GM12878 (cell line): Measurements from ENCODE around the gene WDFY4. TPM values are rescaled to one million over a fixed set of nuclear protein-coding genes. Genes with fewer than 3 reads are reported as not detected.
A peak's percentile ranks its signal among the peaks of the same experiment; 100 is the strongest.

Source experiments
- ATF7 ChIP-seq: fragments of 450-650 bp; IDR thresholded peaks from 2 replicates; pipeline ENCODE4 v1.6.1; 2016; ENCODE audit warnings: low read depth, mild to moderate bottlenecking
- BACH1 ChIP-seq: fragments of 450-650 bp; IDR thresholded peaks from 2 replicates; pipeline ENCODE4 v1.6.1; 2017; ENCODE audit warnings: mild to moderate bottlenecking, borderline replicate concordance
- BCL11A ChIP-seq: IDR thresholded peaks from 2 replicates; pipeline ENCODE4 v1.6.1; 2011; ENCODE audit warnings: low read depth, low read length
- CHD1 ChIP-seq: IDR thresholded peaks from 2 replicates; pipeline ENCODE4 v1.6.1; 2012; ENCODE audit warnings: low read depth, low read length, improper control_type of control experiment
- CHD4 ChIP-seq: fragments of 200-600 bp; sonication (generic); IDR thresholded peaks from 2 replicates; pipeline ENCODE4 v1.6.1; 2016; ENCODE audit warnings: mild to moderate bottlenecking
- ETV6 ChIP-seq, 2 experiments: fragments of 450-650 bp in 1 of 2; IDR thresholded peaks in 1 of 2; conservative IDR thresholded peaks in 1 of 2; 2 replicates each; pipeline ENCODE4 v1.6.1; 2014; ENCODE audit warnings: antibody characterized with exemption in 1 of 2, borderline replicate concordance in 1 of 2, low read depth in 1 of 2, mild to moderate bottlenecking in 1 of 2, moderate library complexity in 1 of 2
- HDGF ChIP-seq: fragments of 450-650 bp; IDR thresholded peaks from 2 replicates; pipeline ENCODE4 v1.6.1; 2016; ENCODE audit warnings: antibody characterized with exemption
- IRF3 ChIP-seq: fragments of 450-650 bp; IDR thresholded peaks from 2 replicates; pipeline ENCODE4 v1.6.1; 2014; ENCODE audit warnings: mild to moderate bottlenecking
- MYC ChIP-seq: IDR thresholded peaks from 2 replicates; pipeline ENCODE4 v1.6.1; 2011; ENCODE audit warnings: mild to moderate bottlenecking, low read length, moderate library complexity, inconsistent platforms; ENCODE audit not compliant: insufficient read depth, insufficient replicate concordance, insufficient read length, severe bottlenecking
- PAX8 ChIP-seq: fragments of 450-650 bp; IDR thresholded peaks from 2 replicates; pipeline ENCODE4 v1.6.1; 2017; ENCODE audit warnings: mild to moderate bottlenecking, moderate library complexity
- PBX3 ChIP-seq: IDR thresholded peaks from 2 replicates; pipeline ENCODE4 v1.6.1; 2011; ENCODE audit warnings: mild to moderate bottlenecking, low read depth, low read length, moderate library complexity; ENCODE audit not compliant: insufficient replicate concordance
- PKNOX1 ChIP-seq: fragments of 450-650 bp; IDR thresholded peaks from 2 replicates; pipeline ENCODE4 v1.6.1; 2016; ENCODE audit warnings: mild to moderate bottlenecking
- POLR2A ChIP-seq: IDR thresholded peaks from 2 replicates; pipeline ENCODE4 v1.6.1; 2011; ENCODE audit warnings: low read depth, mild to moderate bottlenecking, low read length
- SKIL ChIP-seq: fragments of 450-650 bp; IDR thresholded peaks from 2 replicates; pipeline ENCODE4 v1.6.1; 2017; ENCODE audit warnings: mild to moderate bottlenecking, low read depth, inconsistent platforms; ENCODE audit not compliant: poor library complexity, severe bottlenecking
- STAT1 ChIP-seq: fragments of 450-650 bp; conservative IDR thresholded peaks from 2 replicates; pipeline ENCODE4 v1.6.1; 2014; ENCODE audit warnings: antibody characterized with exemption, mild to moderate bottlenecking
- YY1 ChIP-seq: IDR thresholded peaks from 2 replicates; pipeline ENCODE4 v1.6.1; 2011; ENCODE audit warnings: low read depth, mild to moderate bottlenecking, low read length
- polyA plus RNA-seq, 11 experiments: library from polyadenylated mRNA; depleted of rRNA in 4 of 11; unstranded in 6 of 11; stranded (reverse) in 5 of 11; fragments of >200 nt; fragmentation: Nextera tagmentation in 4 of 11; fragmentation: Illumina TruSeq in 1 of 11; extraction: Ambion mirVana in 4 of 11; extraction: Trizol in 1 of 11; gene quantifications; 1 replicate in 1 of 11; 2 replicates in 10 of 11; pipeline versions ENCODE4 v1.2.1 to v1.2.3, GENCODE V29; 2011 to 2016; ENCODE audit warnings: inconsistent platforms in 2 of 11, missing spikeins in 2 of 11, low read depth in 1 of 11
- total RNA-seq, 4 experiments: library from RNA; depleted of rRNA in 3 of 4; stranded (reverse); fragments of >200 nt in 3 of 4; fragmentation: Illumina TruSeq in 1 of 4; extraction: Trizol in 1 of 4; gene quantifications; 2 replicates each; pipeline versions ENCODE4 v1.2.1 to v1.2.3, GENCODE V29; 2013 to 2021
- TF ChIP-seq, protein P1 (sequence below): fragments of 450-650 bp; formaldehyde crosslinking; IDR thresholded peaks from 2 replicates; pipeline ENCODE4 v1.5.0; 2022; ENCODE audit warnings: mild to moderate bottlenecking, missing genetic modification characterization

The WDFY4 gene
- total and polyA plus RNA-seq, 10 of the 15 experiments (the other 5 are each of a cell fraction or from before 2014, with no cell fraction given): 13.5 to 132 (median 47.3) TPM

DNA sequence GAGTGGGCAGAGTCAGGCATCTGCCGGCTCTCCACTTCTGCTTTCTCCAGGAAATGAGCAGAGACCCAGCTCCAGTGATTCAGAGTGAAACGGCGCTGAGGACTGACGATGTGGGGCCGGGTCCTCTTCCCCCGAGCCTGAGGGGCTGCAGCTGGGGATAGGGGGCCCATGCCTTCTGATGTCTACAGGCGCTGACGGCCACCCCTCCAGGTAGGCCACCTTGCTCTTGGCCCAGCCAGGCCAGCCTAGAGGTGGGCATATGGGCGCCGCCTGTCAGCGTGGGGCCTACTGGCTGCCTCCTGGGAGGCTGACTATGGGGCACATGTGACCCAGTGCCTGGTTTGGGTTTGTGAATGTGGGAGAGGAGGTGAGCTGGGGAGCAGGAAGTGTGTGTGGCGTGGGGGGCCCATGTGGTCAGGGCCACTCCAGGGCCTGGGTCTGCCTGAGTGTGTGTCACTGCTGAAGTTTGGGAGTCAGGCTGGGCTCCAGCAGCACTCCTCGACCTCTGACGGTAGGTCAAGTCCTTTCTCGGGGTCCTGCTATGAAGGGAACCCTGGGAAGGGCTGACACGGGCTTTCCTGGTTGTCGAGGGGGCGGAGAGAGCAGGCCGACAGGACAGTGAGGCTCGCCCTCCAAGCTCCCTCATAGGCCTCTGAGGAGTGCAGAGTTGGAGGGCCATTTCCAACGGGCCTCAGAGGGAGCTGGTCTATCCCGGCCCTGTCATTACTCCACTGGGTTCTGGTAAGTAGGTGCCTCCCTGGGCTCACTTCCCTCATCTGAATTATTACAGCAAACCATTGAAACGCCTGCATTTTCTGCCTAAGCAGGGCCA, at the start of gene WDFY4 (continued):
- no peak for TF ChIP-seq PBX3
- peak; percentile 32 for TF ChIP-seq SKIL
- peak; percentile 54; the same call in 1 of the 2 replicates for TF ChIP-seq STAT1
- no peak for TF ChIP-seq MYC
- TF ChIP-seq ATF7: 0 out of 2 replicates have a peak, but pooled peaks have one; percentile 56
- no peak for TF ChIP-seq CHD1
- peak; percentile 87 for TF ChIP-seq BCL11A
- TF ChIP-seq ETV6 (conservative IDR thresholded peaks at IDR 0.05 in 1 of 2, IDR thresholded peaks at IDR 0.05 in 1 of 2; ENCODE audit: borderline replicate concordance in 1 of 2, low read depth in 1 of 2): peak in 1 of 2 experiments; percentile 92; a peak in 2 of 4 replicates
- TF ChIP-seq PKNOX1: 0 out of 2 replicates have a peak, but pooled peaks have one; percentile 13
- peak; percentile 88 for TF ChIP-seq HDGF
- TF ChIP-seq YY1: peak; percentile 19
- peak; percentile 80; the same call in 1 of the 2 replicates for TF ChIP-seq POLR2A
- TF ChIP-seq PAX8: no peak
- TF ChIP-seq BACH1: peak; percentile 52; the same call in 1 of the 2 replicates
- TF ChIP-seq CHD4: 0 out of 2 replicates have a peak, but pooled peaks have one; percentile 34
- TF ChIP-seq, protein P1, sequence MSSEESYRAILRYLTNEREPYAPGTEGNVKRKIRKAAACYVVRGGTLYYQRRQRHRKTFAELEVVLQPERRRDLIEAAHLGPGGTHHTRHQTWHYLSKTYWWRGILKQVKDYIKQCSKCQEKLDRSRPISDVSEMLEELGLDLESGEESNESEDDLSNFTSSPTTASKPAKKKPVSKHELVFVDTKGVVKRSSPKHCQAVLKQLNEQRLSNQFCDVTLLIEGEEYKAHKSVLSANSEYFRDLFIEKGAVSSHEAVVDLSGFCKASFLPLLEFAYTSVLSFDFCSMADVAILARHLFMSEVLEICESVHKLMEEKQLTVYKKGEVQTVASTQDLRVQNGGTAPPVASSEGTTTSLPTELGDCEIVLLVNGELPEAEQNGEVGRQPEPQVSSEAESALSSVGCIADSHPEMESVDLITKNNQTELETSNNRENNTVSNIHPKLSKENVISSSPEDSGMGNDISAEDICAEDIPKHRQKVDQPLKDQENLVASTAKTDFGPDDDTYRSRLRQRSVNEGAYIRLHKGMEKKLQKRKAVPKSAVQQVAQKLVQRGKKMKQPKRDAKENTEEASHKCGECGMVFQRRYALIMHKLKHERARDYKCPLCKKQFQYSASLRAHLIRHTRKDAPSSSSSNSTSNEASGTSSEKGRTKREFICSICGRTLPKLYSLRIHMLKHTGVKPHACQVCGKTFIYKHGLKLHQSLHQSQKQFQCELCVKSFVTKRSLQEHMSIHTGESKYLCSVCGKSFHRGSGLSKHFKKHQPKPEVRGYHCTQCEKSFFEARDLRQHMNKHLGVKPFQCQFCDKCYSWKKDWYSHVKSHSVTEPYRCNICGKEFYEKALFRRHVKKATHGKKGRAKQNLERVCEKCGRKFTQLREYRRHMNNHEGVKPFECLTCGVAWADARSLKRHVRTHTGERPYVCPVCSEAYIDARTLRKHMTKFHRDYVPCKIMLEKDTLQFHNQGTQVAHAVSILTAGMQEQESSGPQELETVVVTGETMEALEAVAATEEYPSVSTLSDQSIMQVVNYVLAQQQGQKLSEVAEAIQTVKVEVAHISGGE: no peak
- TF ChIP-seq IRF3: no peak
